ENCODE measurements around the gene ACIN1. TPM values are rescaled to one million over a fixed set of nuclear protein-coding genes. Genes with fewer than 3 reads are reported as not detected.

ACIN1 gene
- total and polyA plus RNA-seq, 10 of the 15 experiments (the other 5 are each of a cell fraction or from before 2014, with no cell fraction given) = 4.3 to 148 (median 93.4) TPM

GRCh38 chr14:23115918-23116317, 21.0 kb upstream of the ACIN1 start:
- Histone ChIP-seq H3K27me3 (replicated peaks in 1 of 2; ENCODE audit: control insufficient read depth in 2 of 2, insufficient read depth in 2 of 2, low read length in 1 of 2) (peaks cover 0 to 7% of the 10 kb centered on the region in 2 experiments; a peak in 3 of 4 replicates), H3K36me3 (ENCODE audit: control insufficient read depth in 2 of 2, insufficient read depth in 2 of 2, low read length in 1 of 2) (no peaks in the 10 kb centered on the region), H3K4me3 (no peak overlapping the region), H3K9ac (ENCODE audit: control insufficient read depth, insufficient read depth, low read length) (no peak overlapping the region), H3K4me2 (ENCODE audit: control insufficient read depth, insufficient read depth) (no peak overlapping the region), H3K79me2 (ENCODE audit: control insufficient read depth, insufficient read depth, low read length) (no peaks in the 10 kb centered on the region), H3K9me3 (replicated peaks; ENCODE audit: control insufficient read depth, insufficient read depth, low read length) (no peaks in the 10 kb centered on the region), H3K4me1 (ENCODE audit: control insufficient read depth, insufficient read depth, low read length) (peaks cover 13% of the 10 kb centered on the region), H3K27ac (ENCODE audit: control insufficient read depth, insufficient read depth) (no peak overlapping the region), H2AFZ (ENCODE audit: control insufficient read depth, low read depth, low read length) (no peak overlapping the region), H4K20me1 (ENCODE audit: control insufficient read depth, insufficient read depth) (no peaks in the 10 kb centered on the region)
- FAIRE-seq = no peak
- no TSS peak for BruUV-seq (replicated peaks)
- CTCF ChIA-PET = interaction anchor here (1.2 kb wide), 1 partner anchor 39 kb away, joined by 3 read pairs; no protein-coding TSS in a partner anchor
- no peak for TF ChIP-seq KDM1A (IDR thresholded peaks at IDR 0.05; ENCODE audit: borderline replicate concordance)
- TF ChIP-seq ZNF592 (IDR thresholded peaks at IDR 0.05) = no peak
- TF ChIP-seq RELB (IDR thresholded peaks at IDR 0.05; ENCODE audit: low read depth) = no peak
- no peak for TF ChIP-seq RAD21 (IDR thresholded peaks at IDR 0.05; ENCODE audit: insufficient read depth, low read depth, low read length)
- no peak for TF ChIP-seq YY1 (IDR thresholded peaks at IDR 0.05; ENCODE audit: low read depth, low read length)
- TF ChIP-seq NFIC (IDR thresholded peaks at IDR 0.05; ENCODE audit: low read depth, low read length) = no peak
- TF ChIP-seq IRF3 (IDR thresholded peaks at IDR 0.05) = no peak
- TF ChIP-seq SUPT20H (IDR thresholded peaks at IDR 0.05; ENCODE audit: borderline replicate concordance, control insufficient read depth, low read depth, low read length) = no peak
- TF ChIP-seq MYC (IDR thresholded peaks at IDR 0.05; ENCODE audit: insufficient read depth, insufficient read length, insufficient replicate concordance, low read length, severe bottlenecking) = no peak
- TF ChIP-seq POU2F2 (IDR thresholded peaks at IDR 0.05; ENCODE audit: borderline replicate concordance, low read depth, low read length) = no peak
- no peak for TF ChIP-seq REST (IDR thresholded peaks at IDR 0.05; ENCODE audit: low read depth, low read length)
- WGBS (ENCODE audit: insufficient coverage, insufficient replicate concordance, low lambda C conversion rate, missing lambda C conversion rate) = 27% methylated on average over 5 of the region's 5 CpGs
- no peak for DNase-seq (ENCODE audit: low read depth, low spot score)
- intact Hi-C loops (cut with micrococcal nuclease; ENCODE audit: unreplicated experiment) = no loop called here
- in situ Hi-C loops (cut with MboI) = no loop called here
- no peak for ATAC-seq
- SMC1A ChIA-PET (ENCODE audit: uncharacterized antibody, unreplicated experiment) = no interaction called here
- POLR2A ChIA-PET = no interaction called here
- RAD21 ChIA-PET (ENCODE audit: unreplicated experiment) = no interaction called here

Data from GM12878 (cell line).